Endothelial cell of umbilical vein (primary cell): ENCODE results near the gene FBXL14. TPM values are rescaled to one million over a fixed set of nuclear protein-coding genes. Genes with fewer than 3 reads are reported as not detected.

Experiments
- BruUV-seq: library from RNA; stranded (reverse); fragments of 400-500 nt; replicated peaks from 2 replicates; lab custom pipeline; 2021; lab: Mats Ljungman, UMichigan
- CTCF ChIA-PET: fragments of 300-600, 350-600 bp; sonication (Branson Sonifier 250); formaldehyde crosslinking; loops from one replicate; lab custom pipeline; 2021; ENCODE audit warnings: antibody characterized with exemption, inconsistent platforms; lab: Charles Lee
- POLR2A ChIA-PET: fragments of 300-600, 350-600 bp; sonication (Branson Sonifier 250); formaldehyde crosslinking; loops from one replicate; lab custom pipeline; 2021; ENCODE audit warnings: antibody characterized with exemption, inconsistent platforms; lab: Charles Lee
- DNase-seq: peaks from one replicate; pipeline ENCODE4 v3.0.0-alpha.2; 2011; ENCODE audit warnings: low read depth, low spot score
- FAIRE-seq: peaks from 2 replicates; lab custom pipeline; 2011; peaks lifted over from hg19 to GRCh38; lab: Jason Lieb, UNC
- H2AFZ ChIP-seq: 2 replicates; pipeline ENCODE4 v1.6.0; 2012; ENCODE audit warnings: low read depth, low read length, control low read depth, inconsistent platforms
- H3K27ac ChIP-seq: 2 replicates; pipeline ENCODE4 v1.5.1; 2011; ENCODE audit warnings: low read depth, mild to moderate bottlenecking, control low read depth, low read length, moderate library complexity; ENCODE audit not compliant: insufficient read depth
- H3K27me3 ChIP-seq, 2 experiments: 2 replicates each; pipeline versions ENCODE4 v1.6.0 to v1.6.1; 2011; ENCODE audit warnings: low read length in 2 of 2, mixed read lengths in 1 of 2; ENCODE audit not compliant: control insufficient read depth in 2 of 2, insufficient read depth in 2 of 2
- H3K36me3 ChIP-seq, 2 experiments: 2 replicates in 1 of 2; 3 replicates in 1 of 2; pipeline ENCODE4 v1.5.1; 2011; ENCODE audit warnings: low read length in 2 of 2, mild to moderate bottlenecking in 1 of 2, moderate library complexity in 1 of 2; ENCODE audit not compliant: control insufficient read depth in 2 of 2, insufficient read depth in 2 of 2; ENCODE audit errors: extremely low read depth in 1 of 2
- H3K4me1 ChIP-seq: 3 replicates; pipeline ENCODE4 v1.5.1; 2011; ENCODE audit warnings: mild to moderate bottlenecking, low read length; ENCODE audit not compliant: control insufficient read depth, insufficient read depth; ENCODE audit errors: extremely low read depth
- H3K4me2 ChIP-seq: 2 replicates; pipeline ENCODE4 v1.6.1; 2011; ENCODE audit warnings: low read length, control low read depth, mixed read lengths; ENCODE audit not compliant: insufficient read depth
- H3K4me3 ChIP-seq, 3 experiments: fragments of 200-600 bp in 1 of 3; sonication (generic), shearing (Covaris generic) in 1 of 3; replicated peaks in 1 of 3; 2 replicates each; pipeline ENCODE4 v1.5.1; 2011 to 2016; ENCODE audit warnings: control low read depth in 3 of 3, low read length in 3 of 3, mild to moderate bottlenecking in 2 of 3, inconsistent platforms in 1 of 3, low read depth in 1 of 3, moderate library complexity in 1 of 3; ENCODE audit not compliant: insufficient read depth in 1 of 3
- H3K79me2 ChIP-seq: 2 replicates; pipeline ENCODE4 v1.6.0; 2012; ENCODE audit warnings: low read length, inconsistent platforms; ENCODE audit not compliant: control insufficient read depth, insufficient read depth
- H3K9ac ChIP-seq: replicated peaks from 2 replicates; pipeline ENCODE3; 2011; ENCODE audit warnings: low read length, control low read depth; ENCODE audit not compliant: insufficient read depth; ENCODE audit errors: extremely low read depth
- H3K9me1 ChIP-seq: replicated peaks from 3 replicates; pipeline ENCODE4 v1.6.0; 2011; ENCODE audit warnings: mild to moderate bottlenecking, low read length; ENCODE audit not compliant: control insufficient read depth, insufficient read depth; ENCODE audit errors: extremely low read depth
- H3K9me3 ChIP-seq: replicated peaks from 2 replicates; pipeline ENCODE4 v1.5.1; 2012; ENCODE audit warnings: low read length, inconsistent platforms; ENCODE audit not compliant: control insufficient read depth, insufficient read depth
- H4K20me1 ChIP-seq: replicated peaks from 2 replicates; pipeline ENCODE3; 2011; ENCODE audit warnings: mild to moderate bottlenecking, low read length; ENCODE audit not compliant: control insufficient read depth, insufficient read depth; ENCODE audit errors: extremely low read depth
- CTCF ChIP-seq, 2 donors: IDR thresholded peaks; 1 replicate in 1 of 2; 2 replicates in 1 of 2; pipeline ENCODE4 v1.5.1; 2011; ENCODE audit warnings: low read length in 2 of 2, mild to moderate bottlenecking in 2 of 2, moderate library complexity in 2 of 2, control low read depth in 1 of 2, inconsistent platforms in 1 of 2, low read depth in 1 of 2; ENCODE audit not compliant: insufficient read depth in 1 of 2; ENCODE audit errors: extremely low read depth in 1 of 2
- EZH2 ChIP-seq: IDR thresholded peaks from 2 replicates; pipeline ENCODE4 v1.6.1; 2012; ENCODE audit warnings: borderline replicate concordance, low read depth, mild to moderate bottlenecking, moderate library complexity, low read length, inconsistent platforms; ENCODE audit not compliant: severe bottlenecking
- FOS ChIP-seq: IDR thresholded peaks from 2 replicates; pipeline ENCODE4 v1.6.1; 2011; ENCODE audit warnings: mild to moderate bottlenecking, low read length, moderate library complexity, borderline replicate concordance; ENCODE audit not compliant: insufficient read depth
- GATA2 ChIP-seq: IDR thresholded peaks from 2 replicates; pipeline ENCODE4 v1.7.0; 2011; ENCODE audit warnings: low read depth, mild to moderate bottlenecking, moderate library complexity, mixed read lengths, low read length; ENCODE audit not compliant: insufficient read length, insufficient read depth
- JUN ChIP-seq: IDR thresholded peaks from 2 replicates; pipeline ENCODE4 v1.6.1; 2011; ENCODE audit warnings: borderline replicate concordance, low read depth; ENCODE audit not compliant: insufficient read length, insufficient read depth
- MAX ChIP-seq: IDR thresholded peaks from 2 replicates; pipeline ENCODE4 v1.6.1; 2011; ENCODE audit not compliant: insufficient read depth, insufficient read length
- MYC ChIP-seq: IDR thresholded peaks from one replicate; pipeline ENCODE4 v1.6.1; 2011; ENCODE audit warnings: mild to moderate bottlenecking, low read depth, low read length
- POLR2A ChIP-seq: IDR thresholded peaks from 2 replicates; pipeline ENCODE4 v1.6.1; 2012; ENCODE audit warnings: low read depth, mild to moderate bottlenecking, control low read depth, low read length
- POLR2AphosphoS5 ChIP-seq: IDR thresholded peaks from 2 replicates; pipeline ENCODE4 v1.6.1; 2012; ENCODE audit warnings: low read depth, mild to moderate bottlenecking, control low read depth, low read length, moderate library complexity; ENCODE audit not compliant: insufficient read depth
- dilution Hi-C: fragments of 300-500 bp; cut with MboI; formaldehyde crosslinking; loops from one replicate; pipeline ENCODE4 v1.15.0; 2019; ENCODE audit warnings: low sequenced_read_pairs; ENCODE audit not compliant: extremely low pct_ligation_motif_present
- intact Hi-C: fragments of 100-400 bp; cut with micrococcal nuclease; formaldehyde crosslinking; loops from one replicate; pipeline ENCODE4 v1.10.0; 2022
- polyA plus RNA-seq, 4 experiments: library from polyadenylated mRNA; depleted of rRNA in 3 of 4; stranded (reverse) in 3 of 4; unstranded in 1 of 4; fragments of >200 nt; gene quantifications; 2 replicates each; pipeline versions ENCODE4 v1.2.1 to v1.2.3, GENCODE V29; 2011 to 2012; ENCODE audit warnings: missing spikeins in 1 of 4
- total RNA-seq: library from RNA; stranded (reverse); gene quantifications from 2 replicates; pipeline ENCODE4 v1.2.3, GENCODE V29; 2021

FBXL14 gene
- total and polyA plus RNA-seq, 2 donors (not counting 3 experiments of a cell fraction or from before 2014, with no cell fraction given) = 11.3 to 15.7 TPM

- no peak overlapping the region for H3K9ac ChIP-seq
- H3K9me3 ChIP-seq = no peaks in the 10 kb centered on the region
- no peak overlapping the region for H2AFZ ChIP-seq
- no peaks in the 10 kb centered on the region for H3K4me1 ChIP-seq
- CTCF ChIA-PET = interaction anchor here (1.0 kb wide), 1 partner anchor 434 kb away, joined by 4 read pairs; no protein-coding TSS in a partner anchor
- no peak overlapping the region for H3K4me2 ChIP-seq
- no peak for TF ChIP-seq POLR2AphosphoS5
- TF ChIP-seq CTCF (IDR thresholded peaks at IDR 0.05; ENCODE audit: extremely low read depth in 1 of 2, insufficient read depth in 1 of 2, low read depth in 1 of 2, low read length in 2 of 2) = no peak
- no peak for TF ChIP-seq POLR2A
- no peak for TF ChIP-seq JUN
- no peak for TF ChIP-seq MAX
- no peak for TF ChIP-seq FOS
- no peak for TF ChIP-seq GATA2
- no peak for TF ChIP-seq MYC
- TF ChIP-seq EZH2 = no peak
- H3K27me3 ChIP-seq = peaks cover 2 to 22% of the 10 kb centered on the region in 2 experiments
- H4K20me1 ChIP-seq = no peaks in the 10 kb centered on the region
- POLR2A ChIA-PET = no interaction called here
- no peak overlapping the region for H3K27ac ChIP-seq
- no peaks in the 10 kb centered on the region for H3K9me1 ChIP-seq
- dilution Hi-C loops = loop anchor here (25.0 kb wide), 1 partner anchor 440 kb away; no protein-coding TSS in a partner anchor
- no TSS peak for BruUV-seq
- H3K79me2 ChIP-seq = no peaks in the 10 kb centered on the region
- DNase-seq (no peak), FAIRE-seq (no peak)
- H3K36me3 ChIP-seq = no peaks in the 10 kb centered on the region
- intact Hi-C loops = no loop called here
- H3K4me3 ChIP-seq = no peak overlapping the region
These were observed 42.2 kb downstream of the FBXL14 start for GRCh38 chr12:1552171-1552570.
